Stimulated activated CD8-positive, alpha-beta memory T cell treated with anti-CD3 and anti-CD28 coated beads, Interleukin-4, amount 100 ng/mL, for 24 hours (primary cell): ENCODE measurements around the gene FGF14.

Experiments used
- DNase-seq: peaks from one replicate; pipeline ENCODE4 v3.0.0-alpha.2; 2020; ENCODE audit warnings: low read depth

Gene FGF14

GRCh38 chr13:102310691-102311418, 91.0 kb downstream of the FGF14 start:
- DNase-seq = no peak

GRCh38 chr13:102309110-102309509, 92.7 kb downstream of the FGF14 start:
- DNase-seq = no peak

GRCh38 chr13:102302534-102302933, 99.3 kb downstream of the FGF14 start:
- DNase-seq = no peak

- no peak for DNase-seq
Observed at GRCh38 chr13:102300379-102300778, 101.5 kb downstream of the FGF14 start.

DNA sequence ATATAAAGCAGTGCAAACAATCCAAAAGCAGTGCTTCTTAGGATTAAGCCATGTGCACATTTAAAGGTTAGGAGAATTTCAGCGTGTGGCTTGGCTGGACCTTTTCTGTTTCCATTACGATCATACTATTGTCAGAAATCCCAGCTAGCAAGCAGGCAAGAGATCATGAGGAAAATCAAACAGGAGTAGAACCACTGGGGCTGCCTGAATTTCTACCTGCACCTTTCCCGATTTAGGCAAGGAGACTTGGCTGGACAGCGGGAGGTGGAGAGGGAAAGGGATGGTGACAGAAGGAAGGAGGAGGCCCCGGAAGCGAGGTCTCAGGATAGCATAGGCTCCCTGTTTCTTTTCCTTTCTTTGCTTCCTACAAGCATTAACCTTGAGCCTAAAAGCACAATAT, 102.5 kb downstream of the FGF14 start:
- DNase-seq = no peak

GRCh38 chr13:102298051-102298450, 103.8 kb downstream of the FGF14 start:
- no peak for DNase-seq

GRCh38 chr13:102295316-102296048, 106.4 kb downstream of the FGF14 start:
- no peak for DNase-seq

- no peak for DNase-seq
Observed at GRCh38 chr13:102294407-102295018, 107.3 kb downstream of the FGF14 start.

DNA sequence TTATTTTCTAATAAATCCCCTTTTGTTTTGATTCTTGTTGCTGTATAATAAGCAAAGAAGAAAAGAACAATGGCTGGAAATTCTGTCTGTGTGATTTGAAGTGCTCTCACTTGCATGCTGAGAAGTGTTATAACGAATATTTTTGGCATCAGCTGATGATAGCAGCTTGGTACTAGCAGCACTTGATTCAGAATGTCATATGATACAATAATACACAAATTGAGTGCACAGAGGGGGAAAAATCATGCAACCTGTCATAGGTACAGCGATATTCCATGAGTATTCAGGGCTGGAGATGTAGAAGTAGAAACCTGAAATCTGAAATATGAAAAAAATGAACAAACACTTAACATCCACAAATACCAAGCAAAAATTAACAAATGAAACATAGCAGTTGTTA, 108.1 kb downstream of the FGF14 start:
- DNase-seq = no peak

DNA sequence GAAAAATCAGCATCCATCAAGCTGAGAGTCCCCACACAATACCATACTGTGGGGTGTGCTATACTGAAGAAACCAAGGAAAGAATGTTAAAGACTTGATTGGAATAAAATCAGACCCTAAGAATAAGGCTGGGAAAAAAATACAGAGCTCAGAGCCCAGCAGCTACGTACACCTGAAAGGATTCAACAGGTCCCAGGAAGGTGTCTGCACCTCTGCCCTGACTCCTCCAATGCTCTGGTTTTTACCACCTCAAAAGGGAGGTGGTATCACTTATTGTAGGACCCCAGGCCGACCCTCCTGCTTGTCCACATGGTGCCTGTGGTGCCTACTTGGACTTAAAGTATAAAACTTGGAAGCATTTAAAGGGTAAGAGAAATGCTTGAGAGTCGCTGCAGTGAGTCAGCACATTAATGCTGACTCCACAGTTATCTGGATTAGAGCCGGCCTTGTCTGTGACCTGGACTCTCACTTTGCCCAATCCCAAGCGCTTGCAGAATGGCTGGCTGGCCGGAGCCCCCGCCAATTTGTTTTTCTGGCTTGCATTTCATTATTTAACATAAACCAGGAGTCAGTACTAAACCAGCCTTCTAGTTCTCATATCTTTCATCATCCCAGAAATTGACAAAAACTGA, 110.1 kb downstream of the FGF14 start:
- DNase-seq = no peak

DNA sequence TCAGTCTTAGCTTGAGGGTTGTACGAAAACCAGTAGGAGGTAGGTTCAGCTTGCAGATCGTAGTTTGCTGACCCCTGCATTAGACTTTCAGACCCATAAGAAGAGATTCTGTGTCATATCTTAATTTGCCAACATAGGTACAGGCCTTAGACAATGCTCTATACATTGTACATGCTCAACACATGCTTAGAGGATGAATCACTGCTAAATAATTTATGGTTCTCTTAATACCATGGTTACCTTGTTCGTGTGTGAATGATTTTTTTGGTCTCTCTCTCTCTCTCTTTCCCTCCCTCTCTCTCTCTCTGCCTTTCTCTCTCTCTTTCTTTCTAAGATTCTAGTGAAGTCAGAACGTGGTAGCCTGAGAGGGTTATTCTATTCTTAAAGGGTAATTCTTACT, 112.2 kb downstream of the FGF14 start:
- DNase-seq = no peak

- no peak for DNase-seq
Observed at GRCh38 chr13:102286326-102286725, 115.5 kb downstream of the FGF14 start.

DNA sequence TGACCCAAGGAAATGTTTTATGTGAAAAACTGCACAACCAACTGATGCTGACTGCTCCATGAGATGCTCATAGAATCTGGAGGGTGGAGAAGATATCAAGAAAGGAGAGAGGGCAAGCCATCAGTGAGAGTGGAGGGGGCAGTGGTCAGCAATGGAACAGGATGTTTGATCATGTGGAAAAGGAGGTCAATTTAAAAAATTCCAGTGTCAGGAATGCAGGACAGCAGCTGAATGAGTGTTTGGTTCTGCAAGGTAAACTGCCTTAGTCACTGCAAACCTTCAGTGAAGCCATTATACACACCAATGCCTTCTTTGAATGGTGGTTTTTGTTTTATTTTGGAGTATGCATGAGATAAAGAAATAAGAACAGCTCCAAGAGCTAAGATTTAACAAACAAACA, 121.5 kb downstream of the FGF14 start:
- DNase-seq = no peak

GRCh38 chr13:102277286-102277685, 124.6 kb downstream of the FGF14 start:
- no peak for DNase-seq

DNA sequence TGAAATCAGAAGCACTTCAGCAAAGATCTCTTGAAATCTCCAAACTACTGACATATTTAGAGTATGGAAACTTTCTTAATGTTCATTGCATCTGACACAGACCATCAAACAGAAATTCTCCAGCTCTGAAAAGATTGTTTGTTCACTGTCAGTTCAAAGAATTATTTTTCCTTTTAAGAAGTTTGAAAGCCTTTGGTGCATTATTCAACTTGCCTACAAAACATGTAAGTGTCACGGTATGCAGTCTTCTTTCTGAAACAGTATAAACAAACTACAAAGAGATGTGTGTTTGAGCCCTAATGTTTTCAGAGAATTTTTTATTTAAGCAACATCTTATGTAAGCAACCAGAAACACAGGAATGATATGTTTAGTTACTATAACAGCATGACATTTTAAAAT, 125.4 kb downstream of the FGF14 start:
- DNase-seq = no peak

DNA sequence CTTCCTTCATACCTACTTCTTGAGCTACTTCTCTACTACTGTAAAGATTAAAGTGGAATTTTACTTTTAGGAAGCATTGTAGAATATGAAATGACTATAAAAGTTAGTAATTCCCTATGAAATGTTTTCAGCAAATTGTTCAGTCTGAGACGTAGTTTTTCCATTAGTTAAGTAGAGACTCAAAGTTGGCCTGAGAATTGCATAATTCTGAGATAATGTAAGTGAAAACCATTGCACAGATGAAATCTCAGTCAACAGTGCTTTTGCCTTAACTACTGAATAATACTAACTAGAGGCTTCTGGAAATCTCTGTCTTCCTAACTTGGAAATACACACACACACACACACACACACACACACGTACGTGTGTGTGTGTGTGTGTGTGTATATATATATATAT, 125.9 kb downstream of the FGF14 start:
- no peak for DNase-seq

DNA sequence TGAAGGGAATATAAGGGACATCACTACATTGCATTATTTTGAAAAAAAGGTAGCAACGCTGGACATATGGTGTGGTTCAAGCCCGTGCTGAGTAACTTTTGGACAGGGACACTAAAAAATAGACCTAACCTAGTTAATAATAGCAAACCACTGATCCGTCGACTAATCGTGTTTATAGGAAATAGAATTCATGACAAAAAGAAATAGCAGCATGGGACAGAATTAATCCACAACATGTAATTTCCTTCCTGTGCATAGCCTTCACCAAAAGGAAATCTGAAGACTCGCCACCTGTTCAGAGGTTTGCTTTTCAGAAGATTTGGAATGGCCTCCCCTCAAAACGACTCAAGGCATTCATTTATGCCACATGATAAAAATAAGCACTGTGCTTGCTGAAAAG, 128.7 kb downstream of the FGF14 start:
- no peak for DNase-seq

- no peak for DNase-seq
Observed at GRCh38 chr13:102267191-102267590, 134.7 kb downstream of the FGF14 start.

- no peak for DNase-seq
Observed at GRCh38 chr13:102261809-102262208, 140.0 kb downstream of the FGF14 start.

DNA sequence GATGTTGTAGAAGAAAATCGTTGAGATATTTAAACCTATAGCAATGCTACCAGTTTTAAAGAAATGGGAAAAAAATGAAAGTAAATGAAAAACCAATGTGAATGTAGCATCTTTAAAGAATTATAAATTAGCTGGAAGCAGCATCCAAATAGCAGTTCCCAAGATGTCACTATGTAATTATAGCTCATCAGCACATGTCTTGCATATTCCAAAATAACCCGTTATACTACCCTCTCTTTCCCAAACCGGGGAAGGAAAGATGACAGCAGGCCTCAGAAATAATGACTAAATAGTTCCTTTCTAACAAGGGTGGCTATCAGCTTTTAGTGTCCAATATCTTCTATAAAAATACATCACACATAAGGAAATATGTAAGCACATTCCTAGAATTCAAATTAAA, 140.5 kb downstream of the FGF14 start:
- DNase-seq = no peak

GRCh38 chr13:102260256-102260655, 141.6 kb downstream of the FGF14 start:
- DNase-seq = no peak

- DNase-seq = no peak
Observed at GRCh38 chr13:102255409-102255808, 146.4 kb downstream of the FGF14 start.

- no peak for DNase-seq
Observed at GRCh38 chr13:102251817-102252216, 150.0 kb downstream of the FGF14 start.
